SK-N-SH (cell line): ENCODE results near the gene ARHGAP26. TPM values are rescaled to one million over a fixed set of nuclear protein-coding genes. Genes with fewer than 3 reads are reported as not detected.

Experiments used
- CTCF ChIA-PET: fragments of 300-600, 350-600 bp; formaldehyde crosslinking; extraction: SDS; loops from one replicate; lab custom pipeline; 2021; lab: Yijun Ruan, JAX
- POLR2A ChIA-PET: fragments of 350-600 bp; sonication (Branson Sonifier 250); formaldehyde crosslinking; extraction: SDS; loops from one replicate; lab custom pipeline; 2020; ENCODE audit warnings: antibody characterized with exemption, inconsistent platforms; lab: Yijun Ruan, JAX
- DNase-seq: peaks from one replicate; pipeline ENCODE4 v3.0.0; 2012
- H2AFZ ChIP-seq: fragments of 200-600 bp; sonication (generic); 2 replicates; pipeline ENCODE4 v1.8.1; 2016; ENCODE audit warnings: antibody characterized with exemption, mild to moderate bottlenecking, low read depth
- H3F3A ChIP-seq: fragments of 200-600 bp; sonication (generic); replicated peaks from 2 replicates; pipeline ENCODE3; 2016; ENCODE audit warnings: antibody characterized with exemption, mild to moderate bottlenecking; ENCODE audit not compliant: insufficient read depth
- H3K27ac ChIP-seq, 2 experiments: fragments of 200-500 bp in 1 of 2; fragments of 200-600 bp in 1 of 2; sonication (Bioruptor generic) in 1 of 2; sonication (generic), shearing (Covaris generic) in 1 of 2; 2 replicates each; pipeline versions ENCODE4 v1.5.1 to v1.6.1; 2014 to 2016; ENCODE audit warnings: low read depth in 2 of 2, inconsistent platforms in 1 of 2, low read length in 1 of 2, mild to moderate bottlenecking in 1 of 2, mixed read lengths in 1 of 2
- H3K27me3 ChIP-seq: fragments of 200-600 bp; sonication (generic), shearing (Covaris generic); 2 replicates; pipeline ENCODE4 v1.6.1; 2016; ENCODE audit warnings: mixed run types; ENCODE audit not compliant: insufficient read depth
- H3K36me3 ChIP-seq, 2 experiments: fragments of 200-500 bp in 1 of 2; fragments of 200-600 bp in 1 of 2; sonication (Bioruptor generic) in 1 of 2; sonication (generic) in 1 of 2; replicated peaks in 1 of 2; 2 replicates each; pipeline versions ENCODE3 to v1.5.1; 2014 to 2016; ENCODE audit warnings: low read length in 1 of 2, mild to moderate bottlenecking in 1 of 2; ENCODE audit not compliant: insufficient read depth in 2 of 2, control insufficient read depth in 1 of 2
- H3K4me1 ChIP-seq, 2 experiments: fragments of 200-500 bp in 1 of 2; fragments of 200-600 bp in 1 of 2; sonication (Bioruptor generic) in 1 of 2; sonication (generic), shearing (Covaris generic) in 1 of 2; 2 replicates each; pipeline versions ENCODE4 v1.5.1 to v1.6.1; 2014 to 2016; ENCODE audit warnings: low read depth in 1 of 2, low read length in 1 of 2, mixed run types in 1 of 2; ENCODE audit not compliant: insufficient read depth in 2 of 2, control insufficient read depth in 1 of 2
- H3K4me2 ChIP-seq: fragments of 200-600 bp; sonication (generic), shearing (Covaris generic); 2 replicates; pipeline ENCODE4 v1.6.1; 2017; ENCODE audit warnings: mixed run types
- H3K4me3 ChIP-seq, 2 experiments: fragments of 200-500 bp in 1 of 2; fragments of 200-600 bp in 1 of 2; sonication (Bioruptor generic) in 1 of 2; sonication (generic), shearing (Covaris generic) in 1 of 2; 2 replicates each; pipeline versions ENCODE4 v1.5.1 to v1.8.1; 2014 to 2016; ENCODE audit warnings: low read depth in 2 of 2, inconsistent platforms in 1 of 2, low read length in 1 of 2, mild to moderate bottlenecking in 1 of 2, mixed read lengths in 1 of 2, moderate library complexity in 1 of 2
- H3K79me2 ChIP-seq: fragments of 200-600 bp; sonication (generic); 2 replicates; pipeline ENCODE4 v1.8.1; 2017; ENCODE audit warnings: mild to moderate bottlenecking; ENCODE audit not compliant: insufficient read depth
- H3K9ac ChIP-seq: fragments of 200-600 bp; sonication (generic); 2 replicates; pipeline ENCODE4 v1.6.1; 2017; ENCODE audit warnings: mixed run types
- H3K9me2 ChIP-seq: fragments of 200-600 bp; sonication (generic); 2 replicates; pipeline ENCODE4 v1.6.1; 2017; ENCODE audit warnings: mixed run types
- H3K9me3 ChIP-seq: fragments of 200-600 bp; sonication (generic); 2 replicates; pipeline ENCODE4 v1.6.1; 2017; ENCODE audit warnings: mixed run types, mild to moderate bottlenecking, moderate library complexity
- H4K20me1 ChIP-seq: fragments of 200-600 bp; sonication (generic); 2 replicates; pipeline ENCODE4 v1.6.1; 2017; ENCODE audit warnings: mild to moderate bottlenecking, mixed run types; ENCODE audit not compliant: insufficient read depth
- CHD2 ChIP-seq: fragments of 150-350 bp; IDR thresholded peaks from 2 replicates; pipeline ENCODE4 v1.6.1; 2018; ENCODE audit warnings: low read length; ENCODE audit not compliant: partially characterized antibody
- CTCF ChIP-seq: fragments of 200-600 bp; sonication (generic); IDR thresholded peaks from 2 replicates; pipeline ENCODE4 v1.6.1; 2017; ENCODE audit warnings: antibody characterized with exemption, mild to moderate bottlenecking, moderate library complexity
- EP300 ChIP-seq, 2 experiments: IDR thresholded peaks; 2 replicates each; pipeline versions ENCODE4 v1.4.0 to v1.6.1; 2012; ENCODE audit warnings: borderline replicate concordance in 1 of 2, low read depth in 1 of 2, low read length in 1 of 2
- EZH2phosphoT487 ChIP-seq: fragments of 200-600 bp; sonication (generic); IDR thresholded peaks from 2 replicates; pipeline ENCODE4 v1.6.1; 2017; ENCODE audit warnings: low read depth, mixed run types, mild to moderate bottlenecking, antibody characterized with exemption, moderate library complexity, borderline replicate concordance
- FOSL2 ChIP-seq: IDR thresholded peaks from 2 replicates; pipeline ENCODE4 v1.4.0; 2012; ENCODE audit warnings: low read depth, mild to moderate bottlenecking, moderate library complexity, borderline replicate concordance
- FOXJ3 ChIP-seq: sonication (generic); formaldehyde crosslinking; IDR thresholded peaks from 2 replicates; pipeline ENCODE4 v1.5.1; 2020; ENCODE audit warnings: mild to moderate bottlenecking, missing genetic modification reagents
- FOXM1 ChIP-seq: IDR thresholded peaks from 2 replicates; pipeline ENCODE4 v1.4.0; 2012; ENCODE audit warnings: low read depth, mild to moderate bottlenecking
- GATA2 ChIP-seq: sonication (generic); formaldehyde crosslinking; IDR thresholded peaks from 2 replicates; pipeline ENCODE4 v1.5.0; 2020; ENCODE audit warnings: mild to moderate bottlenecking, missing genetic modification reagents
- IRF3 ChIP-seq: fragments of 150-350 bp; IDR thresholded peaks from 2 replicates; pipeline ENCODE4 v1.6.1; 2016; ENCODE audit warnings: mild to moderate bottlenecking, low read depth, low read length
- JUND ChIP-seq: IDR thresholded peaks from 2 replicates; pipeline ENCODE4 v1.4.0; 2012
- MAX ChIP-seq: IDR thresholded peaks from 2 replicates; pipeline ENCODE4 v1.4.0; 2012; ENCODE audit warnings: low read depth
- NRF1 ChIP-seq: IDR thresholded peaks from 2 replicates; pipeline ENCODE4 v1.6.1; 2012; ENCODE audit warnings: low read depth, mild to moderate bottlenecking, low read length
- POLR2AphosphoS5 ChIP-seq: IDR thresholded peaks from 2 replicates; pipeline ENCODE4 v1.6.1; 2012; ENCODE audit warnings: low read depth, low read length
- RAD21 ChIP-seq: IDR thresholded peaks from 2 replicates; pipeline ENCODE4 v1.6.1; 2012; ENCODE audit warnings: mild to moderate bottlenecking, low read length
- RFX5 ChIP-seq: IDR thresholded peaks from 2 replicates; pipeline ENCODE4 v1.6.1; 2012; ENCODE audit warnings: mild to moderate bottlenecking, improper control_type of control experiment, low read length
- SIN3A ChIP-seq: IDR thresholded peaks from 2 replicates; pipeline ENCODE4 v1.6.1; 2012; ENCODE audit warnings: low read depth, mild to moderate bottlenecking, low read length, moderate library complexity, borderline replicate concordance
- SMC3 ChIP-seq: IDR thresholded peaks from 2 replicates; pipeline ENCODE4 v1.6.1; 2012; ENCODE audit warnings: low read depth, low read length, improper control_type of control experiment
- TCF12 ChIP-seq: IDR thresholded peaks from 2 replicates; pipeline ENCODE4 v1.4.0; 2012
- TEAD4 ChIP-seq: IDR thresholded peaks from 2 replicates; pipeline ENCODE4 v1.4.0; 2012; ENCODE audit warnings: mild to moderate bottlenecking, borderline replicate concordance; ENCODE audit not compliant: insufficient read depth
- YY1 ChIP-seq: IDR thresholded peaks from 2 replicates; pipeline ENCODE4 v1.4.0; 2012; ENCODE audit warnings: low read depth, mild to moderate bottlenecking
- WGBS: methylation state at CpG from one replicate; pipeline ENCODE4 v1.1.6; 2017; ENCODE audit warnings: low lambda C conversion rate; 5-methylcytosine and 5-hydroxymethylcytosine counted together
- polyA plus RNA-seq, 3 experiments: library from polyadenylated mRNA; depleted of rRNA; stranded (reverse); fragments of >200 nt; gene quantifications; 2 replicates each; pipeline ENCODE4 v1.2.3, GENCODE V29; 2012

Gene ARHGAP26
- polyA plus RNA-seq, 1 of the 3 experiments (the other 2 are of a cell fraction): 6.1 TPM

GRCh38 chr5:142749321-142749720, 20.9 kb upstream of the ARHGAP26 start:
- peak overlapping the region in 1 of 2 experiments; percentile 70; a peak in 2 of 4 replicates for H3K27ac ChIP-seq
- WGBS: 54% methylated on average over 3 of the region's 3 CpGs
- peaks cover 11 to 20% of the 10 kb centered on the region in 2 experiments; a peak in 3 of 4 replicates for H3K4me1 ChIP-seq
- no peaks in the 10 kb centered on the region for H3K9me3 ChIP-seq
- no peaks in the 10 kb centered on the region for H3K9me2 ChIP-seq
- H3F3A ChIP-seq: peaks cover 7% of the 10 kb centered on the region
- CTCF ChIA-PET: interaction anchor here (0.6 to 29.7 kb wide), 22 partner anchors 8 to 172 kb away, joined by 3 to 472 read pairs (median 5); partner anchors contain the start of gene ARHGAP26
- no peak overlapping the region for H3K4me3 ChIP-seq
- TF ChIP-seq FOXJ3 (CRISPR knock-in tag) (no peak), MAX (peak; percentile 56; the same call in 1 of the 2 replicates), JUND (peak; percentile 80), RFX5 (no peak), FOSL2 (peak; percentile 79), YY1 (peak; percentile 36; the same call in 1 of the 2 replicates), CHD2 (no peak), NRF1 (no peak), TCF12 (peak; percentile 47)
- no peaks in the 10 kb centered on the region for H3K27me3 ChIP-seq
- no peaks in the 10 kb centered on the region for H3K36me3 ChIP-seq
- H3K79me2 ChIP-seq: no peaks in the 10 kb centered on the region
- no peak for DNase-seq
- H3K4me2 ChIP-seq: no peak overlapping the region
- H3K9ac ChIP-seq: no peak overlapping the region
- H4K20me1 ChIP-seq: no peaks in the 10 kb centered on the region
- POLR2A ChIA-PET: no interaction called here
- H2AFZ ChIP-seq: peak overlapping the region; percentile 7; the same call in 1 of the 2 replicates

- H3K9me2 ChIP-seq: no peaks in the 10 kb centered on the region
- H3K27me3 ChIP-seq: no peaks in the 10 kb centered on the region
- peaks cover 7% of the 10 kb centered on the region for H3F3A ChIP-seq
- H4K20me1 ChIP-seq: no peaks in the 10 kb centered on the region
- H3K36me3 ChIP-seq: no peaks in the 10 kb centered on the region
- WGBS: 71% methylated on average over 3 of the region's 3 CpGs
- H3K4me2 ChIP-seq: no peak overlapping the region
- H3K4me3 ChIP-seq: no peak overlapping the region
- no peak overlapping the region; the same call in 1 of the 2 replicates for H2AFZ ChIP-seq
- CTCF ChIA-PET: interaction anchor here (0.8 to 29.7 kb wide), 9 partner anchors 16 to 135 kb away, joined by 3 to 472 read pairs (median 7); no protein-coding TSS in a partner anchor
- H3K9me3 ChIP-seq: no peaks in the 10 kb centered on the region
- DNase-seq: no peak
- POLR2A ChIA-PET: no interaction called here
- H3K27ac ChIP-seq: no peak overlapping the region
- no peak for TF ChIP-seq RAD21
- no peak overlapping the region for H3K9ac ChIP-seq
- H3K4me1 ChIP-seq: peaks cover 10 to 18% of the 10 kb centered on the region in 2 experiments; a peak in 3 of 4 replicates
- H3K79me2 ChIP-seq: no peaks in the 10 kb centered on the region
Measured at GRCh38 chr5:142753116-142753631, 17.0 kb upstream of the ARHGAP26 start.

- ChIA-PET CTCF (interaction anchor here (0.9 to 29.7 kb wide), 8 partner anchors 9 to 134 kb away, joined by 4 to 472 read pairs (median 10); no protein-coding TSS in a partner anchor), POLR2A (no interaction called here)
- Histone ChIP-seq H3K79me2 (no peaks in the 10 kb centered on the region), H3K4me3 (no peak overlapping the region), H3K9ac (no peak overlapping the region), H3K27me3 (no peaks in the 10 kb centered on the region), H3F3A (peaks cover under 1% of the 10 kb centered on the region), H3K4me2 (no peak overlapping the region), H3K27ac (no peak overlapping the region), H3K9me3 (no peaks in the 10 kb centered on the region), H3K36me3 (no peaks in the 10 kb centered on the region), H3K4me1 (peaks cover 10 to 15% of the 10 kb centered on the region in 2 experiments; a peak in 2 of 4 replicates), H2AFZ (no peak overlapping the region), H4K20me1 (no peaks in the 10 kb centered on the region), H3K9me2 (no peaks in the 10 kb centered on the region)
- 88% methylated on average over 3 of the region's 3 CpGs for WGBS
- no peak for DNase-seq
- TF ChIP-seq JUND: no peak
- no peak for TF ChIP-seq EZH2phosphoT487
- TF ChIP-seq GATA2: no peak
- no peak for TF ChIP-seq TCF12
- no peak for TF ChIP-seq SMC3
- no peak for TF ChIP-seq POLR2AphosphoS5
- no peak for TF ChIP-seq TEAD4
- no peak for TF ChIP-seq FOSL2
- no peak for TF ChIP-seq SIN3A
- no peak for TF ChIP-seq EP300 (IDR thresholded peaks at IDR 0.05; ENCODE audit: borderline replicate concordance in 1 of 2, low read depth in 1 of 2, low read length in 1 of 2)
- TF ChIP-seq IRF3: no peak
- no peak for TF ChIP-seq FOXM1
- TF ChIP-seq CTCF: no peak
Measured at GRCh38 chr5:142754031-142754430, 16.1 kb upstream of the ARHGAP26 start.
